ENCODE results near the gene DKK2.

DKK2 gene

GRCh38 chr4:107035819-107036583 is at the start of gene DKK2:
Gene DKK2 (minus strand): TSS chr4:107036313. CDS start chr4:107035591, 722 bp downstream.
- no peak for DNase-seq

DNA sequence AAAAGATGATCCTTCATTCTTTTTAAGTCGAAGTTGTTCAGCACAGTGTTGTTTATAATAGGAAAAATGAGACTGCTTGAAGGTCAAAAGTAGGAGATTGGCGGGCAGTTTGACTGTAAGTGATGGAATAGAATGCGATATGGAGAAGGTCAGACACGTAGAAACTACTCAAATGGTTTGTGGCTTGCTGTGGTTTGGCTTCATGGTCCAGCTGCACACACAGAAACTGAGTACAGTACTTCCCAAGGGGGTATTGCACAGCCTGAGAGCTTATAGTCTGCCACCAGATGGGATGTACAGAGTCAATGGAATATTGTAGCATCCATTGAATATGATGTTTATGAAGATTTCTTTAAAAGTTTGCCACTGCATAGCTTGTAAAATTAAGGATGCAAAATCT is 41.1 kb upstream of the DKK2 start:
- no peak for DNase-seq

DNA sequence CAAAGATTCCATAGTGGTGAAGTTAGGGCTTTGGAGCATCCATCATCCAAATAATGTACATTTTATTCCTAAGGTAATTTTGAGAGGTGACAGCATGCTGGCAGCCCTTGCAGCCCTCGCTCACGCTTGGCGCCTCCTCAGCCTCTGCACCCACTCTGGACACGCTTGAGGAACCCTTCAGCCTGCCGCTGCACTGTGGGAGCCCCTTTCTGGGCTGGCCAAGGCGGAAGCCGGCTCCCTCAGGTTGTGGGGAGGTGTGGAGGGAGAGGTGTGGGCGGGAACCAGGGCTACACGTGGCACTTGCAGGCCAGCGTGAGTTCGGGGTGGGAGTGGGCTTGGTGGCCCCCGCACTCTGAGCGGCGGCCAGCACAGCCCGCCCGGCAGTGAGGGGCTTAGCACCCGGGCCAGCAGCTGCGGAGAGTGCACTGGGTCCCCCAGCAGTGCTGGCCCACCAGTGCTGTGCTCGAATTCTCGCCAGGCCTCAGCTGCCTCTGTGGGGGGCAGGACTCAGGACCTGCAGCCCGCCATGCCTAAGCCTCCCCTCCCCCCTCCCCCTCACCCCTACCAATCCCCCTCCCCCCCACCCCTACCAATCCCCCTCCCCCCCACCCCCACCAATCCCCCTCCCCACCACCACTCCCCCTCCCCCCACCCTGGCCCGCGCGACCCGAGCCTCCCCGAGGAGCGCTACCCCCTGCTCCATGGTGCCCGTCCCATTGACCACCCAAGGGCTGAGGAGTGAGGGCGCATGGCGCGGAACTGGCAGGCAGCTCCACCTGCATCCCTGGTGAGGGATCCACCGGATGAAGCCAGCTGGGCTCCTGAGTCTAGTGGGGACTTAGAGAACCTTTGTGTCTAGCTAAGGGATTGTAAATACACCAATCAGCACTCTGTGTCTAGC is 37.0 kb upstream of the DKK2 start:
- no peak for DNase-seq

GRCh38 chr4:107071108-107071507 is 35.0 kb upstream of the DKK2 start:
- no peak for DNase-seq

- peak; percentile 14 for DNase-seq
These were observed 32.9 kb upstream of the DKK2 start for GRCh38 chr4:107069049-107069448.

GRCh38 chr4:107068116-107068515 is 32.0 kb upstream of the DKK2 start:
- no peak for DNase-seq

GRCh38 chr4:107066621-107067020 is 30.5 kb upstream of the DKK2 start:
- DNase-seq, result no peak

- no peak for DNase-seq
These were observed 29.1 kb upstream of the DKK2 start for GRCh38 chr4:107065201-107065600.

GRCh38 chr4:107060388-107060787 is 24.3 kb upstream of the DKK2 start:
- DNase-seq, result no peak

- no peak for DNase-seq
These were observed 22.7 kb upstream of the DKK2 start for GRCh38 chr4:107058828-107059227.

GRCh38 chr4:107050525-107051135 is 14.5 kb upstream of the DKK2 start:
- no peak for DNase-seq

DNA sequence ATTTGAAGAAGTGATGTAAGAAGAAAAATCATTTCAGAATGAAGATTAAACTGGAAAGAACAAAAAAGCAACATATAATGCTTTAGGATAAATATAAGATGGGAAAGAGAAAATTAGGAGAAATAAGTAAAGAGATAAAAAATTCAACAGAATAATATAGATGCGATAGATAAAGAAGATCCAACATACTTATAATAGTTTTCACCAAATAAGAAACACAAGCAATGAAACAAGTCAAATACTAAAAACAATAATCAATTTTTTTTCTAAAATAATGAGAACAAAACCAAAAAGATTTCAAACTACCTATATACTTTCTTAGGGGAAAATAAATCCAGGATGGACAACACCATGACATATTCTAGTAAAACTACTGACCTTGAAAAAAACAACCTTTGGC is 10.1 kb upstream of the DKK2 start:
- DNase-seq, result no peak

GRCh38 chr4:107044170-107044569 is 8.1 kb upstream of the DKK2 start:
- DNase-seq, result no peak

- no peak for DNase-seq
These were observed 1.1 kb upstream of the DKK2 start for GRCh38 chr4:107037199-107037584.

DNA sequence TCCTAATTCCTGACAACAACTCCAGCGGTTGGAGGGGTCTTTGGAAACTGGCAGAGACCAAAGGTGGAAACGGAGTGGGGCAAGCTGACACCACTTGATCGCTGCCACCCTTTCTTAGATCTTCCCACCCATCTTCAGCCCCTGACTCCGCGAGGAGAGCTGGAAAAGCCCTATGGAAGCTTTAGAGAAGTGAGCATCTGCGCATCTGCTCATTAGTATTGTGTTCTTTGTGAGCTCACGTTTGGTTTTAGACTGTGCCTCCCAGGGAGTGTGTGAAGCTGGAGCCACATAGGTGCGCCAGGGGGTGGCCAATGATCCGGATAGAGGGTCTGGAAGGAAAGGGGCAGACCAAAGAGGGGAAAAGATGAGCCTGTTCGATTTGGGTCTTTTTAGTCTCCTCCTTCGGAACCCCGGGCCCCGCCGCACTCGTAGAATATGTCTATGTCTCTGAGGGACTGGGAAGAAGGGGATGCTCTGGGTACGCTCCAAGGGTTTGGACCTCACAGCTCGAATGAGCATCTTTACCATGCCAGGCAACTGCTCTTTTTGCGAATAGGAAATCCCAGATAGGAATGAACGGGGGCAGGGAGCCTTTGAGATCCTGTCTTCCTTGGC is 578 bp upstream of the DKK2 start:
- no peak for DNase-seq

GRCh38 chr4:107034996-107035818 is 906 bp downstream of the DKK2 start:
- DNase-seq, result no peak

GRCh38 chr4:107034091-107034995 is 1.8 kb downstream of the DKK2 start:
- DNase-seq, result no peak

DNA sequence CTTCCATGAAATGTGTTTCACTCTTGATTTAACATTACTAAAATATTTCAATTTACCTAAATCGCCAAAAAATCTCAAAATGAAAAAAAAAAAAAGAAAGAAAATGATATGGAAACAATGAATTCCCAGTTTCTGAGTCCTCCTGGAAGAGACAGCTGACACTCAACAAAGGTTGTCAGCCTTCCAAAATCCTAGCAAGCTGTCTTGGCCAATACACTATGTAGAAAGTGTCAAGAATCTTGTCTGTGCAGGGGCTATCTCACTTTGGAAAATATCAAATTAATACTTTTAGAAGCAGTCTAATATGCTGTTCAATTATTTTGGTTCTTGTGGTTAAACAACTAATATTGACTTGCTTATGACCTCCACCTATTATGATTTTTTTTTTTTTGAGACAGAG is 8.7 kb downstream of the DKK2 start:
- DNase-seq, result no peak

GRCh38 chr4:107018344-107018735 is 17.8 kb downstream of the DKK2 start:
- DNase-seq, result no peak

- no peak for DNase-seq
These were observed 18.4 kb downstream of the DKK2 start for GRCh38 chr4:107017443-107018343.
